ENCODE data around the gene KITLG. TPM values are rescaled to one million over a fixed set of nuclear protein-coding genes. Genes with fewer than 3 reads are reported as not detected.

The KITLG gene
- total RNA-seq, 1 experiment from 2014 or later, result 7.4 TPM

DNA sequence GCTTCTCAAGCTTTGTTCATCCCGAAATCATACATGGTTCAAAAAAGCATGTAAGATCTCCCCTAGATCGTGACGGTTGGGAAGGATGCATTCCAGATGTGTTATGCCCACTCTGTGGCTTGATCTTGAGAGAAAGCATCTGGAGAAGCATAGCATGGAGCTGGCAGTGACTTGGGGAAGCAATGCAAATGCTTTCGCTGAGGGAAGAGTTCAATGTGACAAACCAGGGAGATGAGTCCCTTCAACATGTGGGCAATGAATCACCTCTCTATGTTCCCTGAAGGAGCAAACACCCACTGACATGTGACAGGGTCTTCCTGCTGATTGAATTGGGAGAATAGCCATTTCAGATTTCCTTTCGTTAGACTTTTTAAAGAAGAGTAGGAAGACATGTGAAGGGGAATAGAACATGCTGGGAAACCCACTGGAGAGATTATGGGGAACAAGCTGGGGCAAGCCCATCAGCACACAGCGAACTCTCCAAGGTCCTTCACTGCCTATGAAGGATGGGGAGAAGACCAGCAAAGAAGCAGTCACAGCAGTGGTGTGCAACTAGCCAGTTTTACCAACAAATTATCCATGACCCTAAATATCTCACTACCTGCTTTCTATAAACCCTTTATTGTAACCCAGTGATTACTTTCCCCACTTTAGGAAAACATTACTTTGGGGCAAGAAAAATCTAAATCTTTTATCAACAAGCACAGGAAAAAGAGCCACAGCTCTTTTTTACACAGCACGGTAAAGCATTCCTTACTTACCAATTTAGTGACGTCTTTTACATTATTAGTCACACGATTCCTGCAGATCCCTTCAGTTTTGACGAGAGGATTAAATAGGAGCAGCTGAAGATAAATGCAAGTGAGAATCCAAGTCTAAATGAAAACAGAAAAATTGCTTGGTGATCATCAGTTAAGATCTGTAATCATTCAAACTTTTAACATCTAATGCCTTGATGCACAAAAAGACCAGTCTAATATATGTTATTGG is 35.0 kb downstream of the KITLG start:
- H3K4me3 ChIP-seq (ENCODE audit: low read depth in 2 of 2, low read length in 2 of 2), result no peak overlapping the region
- no peaks in the 10 kb centered on the region for H3K4me1 ChIP-seq (ENCODE audit: control insufficient read depth, insufficient read depth, low read length)
- H3K36me3 ChIP-seq (ENCODE audit: control insufficient read depth, insufficient read depth, low read length), result no peaks in the 10 kb centered on the region
- POLR2A ChIA-PET, result no interaction called here
- H3K27ac ChIP-seq (ENCODE audit: low read length), result no peak overlapping the region
- in situ Hi-C loops (cut with HindIII; ENCODE audit: low pct_unique_long_range_greater_than_20kb, low sequenced_read_pairs), result no loop called here
- TF ChIP-seq POLR2AphosphoS5 (IDR thresholded peaks at IDR 0.05; ENCODE audit: low read depth, low read length), result no peak
- TF ChIP-seq TCF7L2 (IDR thresholded peaks at IDR 0.05; ENCODE audit: low read depth, low read length), result no peak
- TF ChIP-seq, protein P1, sequence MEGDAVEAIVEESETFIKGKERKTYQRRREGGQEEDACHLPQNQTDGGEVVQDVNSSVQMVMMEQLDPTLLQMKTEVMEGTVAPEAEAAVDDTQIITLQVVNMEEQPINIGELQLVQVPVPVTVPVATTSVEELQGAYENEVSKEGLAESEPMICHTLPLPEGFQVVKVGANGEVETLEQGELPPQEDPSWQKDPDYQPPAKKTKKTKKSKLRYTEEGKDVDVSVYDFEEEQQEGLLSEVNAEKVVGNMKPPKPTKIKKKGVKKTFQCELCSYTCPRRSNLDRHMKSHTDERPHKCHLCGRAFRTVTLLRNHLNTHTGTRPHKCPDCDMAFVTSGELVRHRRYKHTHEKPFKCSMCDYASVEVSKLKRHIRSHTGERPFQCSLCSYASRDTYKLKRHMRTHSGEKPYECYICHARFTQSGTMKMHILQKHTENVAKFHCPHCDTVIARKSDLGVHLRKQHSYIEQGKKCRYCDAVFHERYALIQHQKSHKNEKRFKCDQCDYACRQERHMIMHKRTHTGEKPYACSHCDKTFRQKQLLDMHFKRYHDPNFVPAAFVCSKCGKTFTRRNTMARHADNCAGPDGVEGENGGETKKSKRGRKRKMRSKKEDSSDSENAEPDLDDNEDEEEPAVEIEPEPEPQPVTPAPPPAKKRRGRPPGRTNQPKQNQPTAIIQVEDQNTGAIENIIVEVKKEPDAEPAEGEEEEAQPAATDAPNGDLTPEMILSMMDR (IDR thresholded peaks at IDR 0.05), result no peak
- TF ChIP-seq, protein P2, sequence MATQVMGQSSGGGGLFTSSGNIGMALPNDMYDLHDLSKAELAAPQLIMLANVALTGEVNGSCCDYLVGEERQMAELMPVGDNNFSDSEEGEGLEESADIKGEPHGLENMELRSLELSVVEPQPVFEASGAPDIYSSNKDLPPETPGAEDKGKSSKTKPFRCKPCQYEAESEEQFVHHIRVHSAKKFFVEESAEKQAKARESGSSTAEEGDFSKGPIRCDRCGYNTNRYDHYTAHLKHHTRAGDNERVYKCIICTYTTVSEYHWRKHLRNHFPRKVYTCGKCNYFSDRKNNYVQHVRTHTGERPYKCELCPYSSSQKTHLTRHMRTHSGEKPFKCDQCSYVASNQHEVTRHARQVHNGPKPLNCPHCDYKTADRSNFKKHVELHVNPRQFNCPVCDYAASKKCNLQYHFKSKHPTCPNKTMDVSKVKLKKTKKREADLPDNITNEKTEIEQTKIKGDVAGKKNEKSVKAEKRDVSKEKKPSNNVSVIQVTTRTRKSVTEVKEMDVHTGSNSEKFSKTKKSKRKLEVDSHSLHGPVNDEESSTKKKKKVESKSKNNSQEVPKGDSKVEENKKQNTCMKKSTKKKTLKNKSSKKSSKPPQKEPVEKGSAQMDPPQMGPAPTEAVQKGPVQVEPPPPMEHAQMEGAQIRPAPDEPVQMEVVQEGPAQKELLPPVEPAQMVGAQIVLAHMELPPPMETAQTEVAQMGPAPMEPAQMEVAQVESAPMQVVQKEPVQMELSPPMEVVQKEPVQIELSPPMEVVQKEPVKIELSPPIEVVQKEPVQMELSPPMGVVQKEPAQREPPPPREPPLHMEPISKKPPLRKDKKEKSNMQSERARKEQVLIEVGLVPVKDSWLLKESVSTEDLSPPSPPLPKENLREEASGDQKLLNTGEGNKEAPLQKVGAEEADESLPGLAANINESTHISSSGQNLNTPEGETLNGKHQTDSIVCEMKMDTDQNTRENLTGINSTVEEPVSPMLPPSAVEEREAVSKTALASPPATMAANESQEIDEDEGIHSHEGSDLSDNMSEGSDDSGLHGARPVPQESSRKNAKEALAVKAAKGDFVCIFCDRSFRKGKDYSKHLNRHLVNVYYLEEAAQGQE (IDR thresholded peaks at IDR 0.05; ENCODE audit: insufficient read depth in 1 of 2, low read depth in 2 of 2, low read length in 1 of 2), result no peak
- no peak for TF ChIP-seq SIN3A (IDR thresholded peaks at IDR 0.05; ENCODE audit: borderline replicate concordance, insufficient read depth, low read depth, low read length)
- intact Hi-C loops (cut with micrococcal nuclease; ENCODE audit: unreplicated experiment), result no loop called here
- ATAC-seq, result no peak
- no peak for DNase-seq (ENCODE audit: low read depth, low spot score)
- no peaks in the 10 kb centered on the region for H3K27me3 ChIP-seq (ENCODE audit: control insufficient read depth, insufficient read depth, low read length)
- CTCF ChIA-PET, result no interaction called here
- H3K9me3 ChIP-seq (ENCODE audit: control insufficient read depth, insufficient read depth, low read depth, low read length), result no peaks in the 10 kb centered on the region
- BruUV-seq (replicated peaks), result no TSS peak

DNA sequence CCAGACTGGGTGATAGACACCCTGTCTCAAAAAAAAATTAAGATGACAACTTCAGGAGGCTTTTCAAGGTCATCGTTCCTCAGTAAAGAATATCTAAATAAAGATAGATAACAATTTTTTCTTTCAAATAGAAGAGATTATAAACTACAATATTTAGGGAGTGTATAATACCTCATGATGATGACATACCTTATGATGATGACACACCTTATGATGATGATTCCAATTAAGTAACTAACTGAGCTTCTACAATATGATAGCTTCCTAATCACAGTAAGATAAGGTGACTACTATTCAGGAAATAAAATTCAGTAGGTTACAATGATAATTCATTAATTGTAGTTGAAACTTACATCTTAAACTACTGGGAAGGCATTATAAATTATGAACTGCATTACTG is 40.4 kb downstream of the KITLG start:
- no peak overlapping the region for H3K27ac ChIP-seq (ENCODE audit: low read length)
- no peaks in the 10 kb centered on the region for H3K27me3 ChIP-seq (ENCODE audit: control insufficient read depth, insufficient read depth, low read length)
- intact Hi-C loops (cut with micrococcal nuclease; ENCODE audit: unreplicated experiment), result no loop called here

More for the DNA sequence above, 40.4 kb downstream of the KITLG start:
- ChIA-PET POLR2A (no interaction called here), CTCF (no interaction called here)
- ATAC-seq, result no peak
- no peaks in the 10 kb centered on the region for H3K4me1 ChIP-seq (ENCODE audit: control insufficient read depth, insufficient read depth, low read length)
- DNase-seq (ENCODE audit: low read depth, low spot score), result no peak
- TF ChIP-seq, protein P2 (IDR thresholded peaks at IDR 0.05; ENCODE audit: insufficient read depth in 1 of 2, low read depth in 2 of 2, low read length in 1 of 2), result no peak
- TF ChIP-seq, protein P1 (IDR thresholded peaks at IDR 0.05), result no peak
- TF ChIP-seq TCF7L2 (IDR thresholded peaks at IDR 0.05; ENCODE audit: low read depth, low read length), result no peak
- TF ChIP-seq SIN3A (IDR thresholded peaks at IDR 0.05; ENCODE audit: borderline replicate concordance, insufficient read depth, low read depth, low read length), result no peak
- TF ChIP-seq POLR2AphosphoS5 (IDR thresholded peaks at IDR 0.05; ENCODE audit: low read depth, low read length), result no peak
- H3K4me3 ChIP-seq (ENCODE audit: low read depth in 2 of 2, low read length in 2 of 2), result no peak overlapping the region
- H3K36me3 ChIP-seq (ENCODE audit: control insufficient read depth, insufficient read depth, low read length), result no peaks in the 10 kb centered on the region; the same call in 1 of the 2 replicates
- H3K9me3 ChIP-seq (ENCODE audit: control insufficient read depth, insufficient read depth, low read depth, low read length), result no peaks in the 10 kb centered on the region
- no TSS peak for BruUV-seq (replicated peaks)
- in situ Hi-C loops (cut with HindIII; ENCODE audit: low pct_unique_long_range_greater_than_20kb, low sequenced_read_pairs), result no loop called here
